HG02588 (cell line): ENCODE data around the gene GAB2.

Experiments
- ATAC-seq: cut with Tn5 transposase; IDR thresholded peaks from one replicate; pipeline ENCODE4 v1.9.1; 2021; ENCODE audit warnings: mild to moderate bottlenecking, moderate library complexity; ENCODE audit not compliant: unreplicated experiment

Gene GAB2

DNA sequence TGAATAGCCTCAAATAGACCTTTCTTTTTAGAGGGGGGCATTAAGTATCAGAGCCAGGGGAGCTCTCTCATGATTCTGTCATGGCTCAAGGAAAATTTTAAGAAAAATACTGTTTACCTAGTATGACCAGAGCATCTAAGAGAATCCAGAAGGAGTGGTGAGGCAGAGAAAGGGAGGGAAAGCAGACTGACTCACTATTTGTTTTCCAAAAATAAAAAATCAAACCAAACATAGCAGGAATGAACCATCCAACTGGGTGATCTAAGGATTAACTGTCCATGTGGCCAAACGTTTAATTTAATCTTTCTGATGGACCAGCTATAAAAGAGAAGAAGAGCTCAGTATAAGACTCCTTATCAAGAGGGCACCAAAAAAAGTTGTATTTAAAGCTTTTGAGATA lies 70.8 kb downstream of the GAB2 start:
- ATAC-seq = no peak

DNA sequence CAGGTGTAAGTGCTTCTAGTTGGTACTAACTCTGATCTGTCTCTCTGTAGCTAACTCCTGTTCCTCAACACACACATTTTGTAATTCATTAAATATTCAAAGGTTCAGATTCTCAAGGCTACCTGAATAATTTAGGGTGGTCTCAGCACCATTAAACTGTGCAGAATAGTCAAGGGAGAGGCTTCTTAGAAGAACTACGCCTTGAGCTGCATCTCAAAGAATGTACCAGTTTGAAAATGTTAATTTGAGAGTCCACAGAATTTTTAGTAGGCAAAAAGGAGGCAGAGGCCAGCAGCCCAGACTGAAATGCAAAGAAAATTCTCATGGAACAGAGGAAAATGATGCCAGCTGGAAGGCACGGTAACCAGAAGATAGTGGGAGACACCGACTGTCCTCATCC lies 72.2 kb downstream of the GAB2 start:
- no peak for ATAC-seq

DNA sequence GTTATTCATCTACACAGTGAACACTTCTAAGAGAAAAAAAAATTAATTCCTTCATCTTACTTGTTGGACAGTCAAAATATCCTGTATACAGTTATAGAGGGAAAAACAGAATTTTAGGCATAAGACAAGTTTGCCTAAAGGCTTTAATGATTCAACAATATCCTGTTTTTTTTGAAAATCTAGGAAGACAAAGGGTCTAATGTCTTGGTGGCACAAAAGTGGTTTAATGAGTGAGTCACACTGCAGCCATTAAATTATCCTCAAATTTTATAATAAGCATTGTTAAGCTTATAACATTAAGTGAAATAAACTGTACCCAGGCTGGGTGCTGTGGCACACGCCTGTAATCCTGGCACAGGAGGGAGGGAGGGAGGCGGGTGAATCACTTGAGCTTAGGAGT lies 72.9 kb downstream of the GAB2 start:
- ATAC-seq = no peak

DNA sequence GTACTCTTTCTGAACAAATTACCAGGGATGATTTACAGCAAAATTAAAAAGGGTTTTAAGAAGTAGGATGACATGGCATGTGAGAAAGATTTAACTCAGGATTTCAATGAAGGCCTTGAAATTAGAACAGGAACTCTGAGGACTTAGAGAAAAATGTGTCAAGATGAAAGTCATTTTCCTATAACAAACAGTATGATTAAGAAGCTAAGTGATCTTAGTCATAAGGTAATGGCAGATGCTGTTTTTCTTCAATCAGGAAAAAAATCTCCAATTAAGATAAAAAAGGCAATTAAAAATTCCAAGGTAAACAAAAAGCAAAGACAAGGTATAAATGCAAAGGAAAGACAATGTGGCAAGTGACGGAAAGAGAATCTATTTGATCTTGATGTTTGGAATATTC lies 73.5 kb downstream of the GAB2 start:
- ATAC-seq = no peak

DNA sequence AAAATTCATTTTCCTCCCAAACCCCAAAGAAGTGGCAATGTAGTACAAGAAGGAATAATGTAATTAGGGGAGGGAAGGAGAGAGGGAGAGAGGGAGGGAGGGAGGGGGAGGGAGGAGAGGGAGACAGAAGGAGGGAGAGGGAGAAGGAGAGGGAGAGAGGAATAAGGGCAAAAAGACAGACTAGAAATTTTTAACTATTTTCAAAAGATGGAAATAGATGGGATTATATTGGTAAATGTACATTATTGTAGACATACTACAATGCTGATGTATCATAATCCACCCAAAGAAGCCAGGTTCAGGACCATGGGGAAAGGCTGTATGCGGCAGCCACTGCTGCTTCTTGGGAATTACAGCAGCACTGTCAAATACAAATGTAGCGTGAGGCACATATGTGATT lies 74.3 kb downstream of the GAB2 start:
- ATAC-seq = no peak

DNA sequence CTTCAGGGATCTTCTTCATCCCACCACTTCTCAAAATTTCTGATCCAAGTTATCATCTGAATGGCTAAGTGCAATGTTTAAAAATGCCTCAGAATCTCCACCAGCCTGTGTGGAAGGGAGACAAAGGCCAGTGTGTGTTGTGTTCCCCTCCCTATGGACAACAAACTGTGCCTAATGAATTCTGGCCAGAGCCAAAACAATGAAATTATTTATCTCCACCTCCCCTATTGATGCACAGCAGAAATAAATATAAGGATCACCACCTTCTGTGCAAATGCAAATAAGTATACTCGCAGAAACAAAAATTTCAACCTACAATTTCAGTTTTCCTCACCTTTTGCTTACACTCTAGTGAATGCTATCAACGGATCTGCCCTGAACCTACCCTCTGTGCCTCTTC lies 75.8 kb downstream of the GAB2 start:
- no peak for ATAC-seq

DNA sequence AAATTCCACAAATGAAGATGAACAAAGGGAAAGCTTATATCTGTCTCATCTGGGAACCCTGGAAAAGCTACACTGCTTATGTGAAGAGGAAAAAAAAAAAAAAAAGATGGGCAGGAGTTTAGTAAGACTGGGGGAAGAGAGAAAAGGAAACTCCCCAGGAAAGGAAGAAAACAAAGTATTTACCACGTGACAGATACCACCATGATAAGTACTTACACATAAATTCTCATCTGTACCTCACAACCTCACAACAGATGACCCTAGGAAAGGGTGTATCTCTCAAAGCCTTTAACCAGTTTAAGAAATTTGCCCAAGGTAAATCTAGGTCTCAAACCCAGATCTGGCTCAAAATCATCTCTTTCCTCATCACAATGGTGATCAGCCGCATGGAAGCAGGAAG lies 77.1 kb downstream of the GAB2 start:
- ATAC-seq = no peak

DNA sequence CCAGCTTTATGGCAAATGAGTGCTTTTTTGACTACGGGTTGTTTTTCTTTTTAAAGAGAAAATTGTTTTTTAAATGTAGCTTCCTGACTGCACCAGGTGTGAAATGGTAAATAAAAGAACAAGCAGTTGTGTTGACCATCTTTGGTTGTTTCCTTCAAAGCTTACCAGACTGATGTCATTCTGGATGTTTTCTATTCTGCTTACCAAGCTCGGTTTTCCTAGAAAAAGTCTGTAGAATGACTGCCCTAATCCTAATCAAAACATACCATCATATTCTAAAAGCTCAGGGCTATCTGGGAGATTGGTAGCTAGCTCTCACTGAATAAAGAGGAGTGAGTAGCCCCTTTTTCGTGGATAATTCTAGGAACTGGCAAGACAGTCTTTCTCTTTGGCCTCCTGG lies 77.7 kb downstream of the GAB2 start:
- no peak for ATAC-seq

DNA sequence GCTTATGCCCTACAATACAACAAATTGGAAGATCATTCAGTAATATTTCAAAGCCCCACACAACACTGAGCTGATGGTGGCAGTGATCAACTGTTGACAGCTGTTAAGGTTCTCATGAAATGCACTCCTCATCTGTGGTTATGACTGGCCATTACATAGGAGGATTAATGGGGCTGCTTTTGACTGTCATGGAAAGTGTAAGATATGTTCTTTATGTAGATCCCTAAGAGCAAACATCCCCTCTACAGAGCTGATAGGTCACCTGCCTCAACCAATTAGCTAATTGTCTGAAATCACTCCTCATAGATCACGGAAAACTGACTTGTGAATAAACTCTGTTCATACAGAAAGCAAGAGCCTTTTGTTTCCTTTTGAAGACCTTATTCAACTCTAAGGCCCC lies 78.1 kb downstream of the GAB2 start:
- no peak for ATAC-seq

DNA sequence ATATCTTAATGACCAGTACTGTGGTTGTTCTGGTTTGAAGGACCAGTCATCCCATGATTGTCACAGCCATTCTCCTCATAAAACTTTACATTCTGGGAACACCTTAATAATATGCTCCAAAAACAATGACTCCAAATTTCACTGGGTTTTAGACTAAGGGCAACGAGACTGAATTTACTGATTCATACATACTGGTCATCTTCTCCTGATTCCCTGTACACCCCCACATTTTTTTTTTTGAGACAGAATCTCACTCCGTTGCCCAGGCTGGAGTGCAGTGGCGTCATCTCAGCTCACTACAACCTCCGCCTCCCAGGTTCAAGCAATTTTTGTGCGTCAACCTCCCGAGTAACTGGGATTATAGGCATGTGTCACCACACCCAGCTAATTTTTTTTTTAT lies 78.9 kb downstream of the GAB2 start:
- no peak for ATAC-seq

DNA sequence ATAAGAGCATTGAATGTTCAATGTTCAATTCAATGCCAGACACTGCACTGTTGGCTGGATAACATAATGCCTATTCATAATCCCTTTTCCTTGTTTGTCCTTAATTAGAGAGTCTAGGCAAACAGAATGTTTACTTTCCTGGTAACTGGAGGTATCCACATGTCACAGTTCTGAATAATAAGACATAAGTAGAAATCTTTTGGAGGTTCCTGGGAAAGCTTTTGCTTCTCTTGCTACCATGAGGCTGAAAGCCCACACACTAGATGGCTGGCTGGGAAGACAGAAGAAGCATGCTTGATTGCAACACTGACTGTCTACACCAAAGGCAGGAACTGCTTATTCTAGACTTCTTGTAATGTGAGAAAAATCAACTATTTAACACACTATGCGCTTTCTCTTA lies 79.5 kb downstream of the GAB2 start:
- no peak for ATAC-seq

DNA sequence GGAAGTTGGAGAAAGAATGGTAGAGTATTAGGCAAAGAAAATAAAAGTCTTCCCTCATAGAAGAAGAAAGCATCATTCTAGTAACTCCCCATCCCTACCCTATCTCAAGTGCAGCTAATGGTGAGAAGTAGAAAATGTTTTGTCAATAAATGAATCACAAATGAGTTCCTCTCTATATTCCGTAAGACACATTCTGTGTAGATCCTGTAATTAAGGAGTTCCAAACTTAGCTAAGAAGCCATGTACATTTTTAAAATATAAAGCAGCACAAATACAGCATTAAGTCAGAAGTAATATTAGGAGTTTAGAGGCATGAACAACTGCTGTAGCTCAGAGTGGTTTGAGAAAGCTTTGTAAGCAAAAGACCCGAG lies 80.1 kb downstream of the GAB2 start:
- ATAC-seq = no peak

DNA sequence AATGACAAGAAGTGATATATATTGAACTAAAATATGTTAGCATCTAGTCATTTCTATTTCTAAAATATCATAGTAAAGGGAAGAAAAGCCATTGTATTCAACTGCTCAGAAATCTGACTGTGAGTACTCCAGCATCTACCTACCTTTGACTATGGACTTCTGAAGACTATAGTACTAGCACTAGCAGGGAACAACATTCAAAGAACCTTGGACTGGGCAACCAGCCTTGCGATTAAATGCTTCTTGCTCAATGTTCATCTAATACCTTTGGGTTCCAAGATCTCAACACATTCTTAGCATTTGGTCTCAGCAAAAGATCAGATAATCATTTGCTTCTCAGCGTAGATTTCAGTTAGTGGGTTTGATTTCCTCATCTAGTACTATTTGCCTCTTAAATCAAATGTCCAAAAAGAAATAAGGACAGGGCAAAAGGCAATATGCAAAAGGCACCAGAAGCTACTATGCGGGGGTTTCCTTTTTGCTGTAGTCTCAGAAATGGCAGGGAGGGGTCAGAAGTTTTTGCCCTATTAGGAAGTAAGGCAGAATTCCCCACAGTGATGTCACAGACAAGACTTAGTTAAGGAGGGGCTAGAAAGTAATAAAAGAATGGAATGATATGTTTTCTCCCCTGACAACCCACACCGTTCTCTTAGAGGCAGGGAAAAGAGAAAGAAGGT lies 80.6 kb downstream of the GAB2 start:
- ATAC-seq = no peak

DNA sequence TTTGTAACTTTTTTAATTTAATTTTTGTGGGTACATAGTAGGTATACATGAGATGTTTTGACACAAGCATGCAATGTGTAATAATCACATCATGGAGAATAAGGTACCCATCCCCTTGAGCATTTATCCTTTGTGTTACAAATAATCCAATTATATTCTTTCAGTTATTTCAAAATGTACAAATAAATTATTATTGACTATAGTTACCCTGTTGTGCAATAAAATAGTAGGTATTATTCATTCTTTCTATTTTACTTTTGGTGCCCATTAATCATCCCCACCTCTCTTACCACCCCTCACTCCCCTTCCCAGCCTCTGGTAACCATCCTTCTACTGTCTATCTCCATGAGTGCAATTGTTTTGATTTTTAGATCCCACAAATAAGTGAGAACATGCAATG lies 83.5 kb downstream of the GAB2 start:
- ATAC-seq = no peak

DNA sequence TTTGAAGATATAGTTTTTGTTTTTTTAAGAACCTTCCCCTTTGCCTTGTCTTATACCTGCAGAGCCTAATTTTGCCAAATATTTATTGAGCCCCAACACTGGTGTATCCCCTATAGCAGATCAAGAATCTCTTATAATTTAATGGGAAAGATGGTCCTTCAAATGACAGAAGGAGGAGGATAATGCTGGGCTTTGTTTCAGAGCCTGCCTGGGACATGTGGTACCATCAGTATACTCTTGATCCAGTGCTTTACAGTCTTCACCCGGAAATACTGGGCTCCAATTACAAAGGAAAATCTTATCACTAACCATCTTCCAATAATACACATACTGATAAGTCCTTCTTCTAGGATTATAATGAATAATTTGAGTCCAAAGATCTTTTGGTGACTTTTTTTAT lies 84.7 kb downstream of the GAB2 start:
- ATAC-seq = no peak

DNA sequence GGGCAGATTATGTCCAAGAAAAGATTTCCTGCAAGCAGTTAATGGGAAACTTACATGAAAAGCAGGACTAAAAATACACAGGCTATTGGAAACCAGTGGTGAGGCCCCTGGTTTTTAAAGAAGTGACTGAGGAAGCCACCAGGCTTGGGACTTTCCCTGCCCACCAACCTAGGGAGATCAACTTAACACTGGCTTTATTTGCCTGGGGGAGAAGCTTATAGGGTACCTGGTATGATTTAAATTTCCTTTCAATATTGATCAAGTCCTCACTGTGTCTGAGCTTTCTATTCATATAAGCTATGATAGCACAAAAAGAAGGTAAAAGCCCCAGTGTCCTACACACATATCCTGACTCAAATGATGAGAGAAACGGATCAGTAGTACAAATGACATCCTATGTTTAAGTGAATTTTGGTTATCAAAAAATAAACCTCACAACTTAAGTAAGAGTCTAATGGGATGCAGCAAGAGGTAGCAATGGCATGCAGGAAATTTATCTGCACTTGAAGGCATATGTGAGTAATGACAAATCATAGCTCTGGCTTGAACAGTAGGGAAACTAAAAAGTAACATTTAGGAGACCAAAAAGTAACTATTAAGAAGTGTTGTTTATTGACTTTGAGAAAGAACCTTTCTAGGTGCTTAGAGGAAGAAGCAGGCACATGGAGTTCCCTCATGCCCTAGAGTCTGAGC lies 85.3 kb downstream of the GAB2 start:
- peak; percentile 44 for ATAC-seq

DNA sequence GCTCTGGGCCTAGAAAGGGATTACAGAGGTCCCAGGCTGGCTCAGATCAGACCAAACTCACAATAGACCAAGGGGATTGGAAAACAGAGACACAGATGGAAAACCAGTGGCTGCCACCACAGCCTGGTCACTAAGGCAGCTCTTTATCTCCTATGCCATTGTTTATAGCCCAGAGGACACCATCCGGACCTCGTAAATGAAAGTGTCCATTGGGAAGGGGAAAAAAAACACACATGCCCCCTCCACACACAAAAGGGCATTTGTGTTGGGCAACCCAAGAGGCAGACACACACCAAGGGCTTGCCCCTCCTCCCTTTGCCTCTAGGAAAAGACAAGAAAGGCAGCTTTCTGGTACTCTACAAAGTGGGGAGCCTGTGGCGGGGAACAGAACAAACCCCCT lies 85.9 kb downstream of the GAB2 start:
- ATAC-seq = no peak

DNA sequence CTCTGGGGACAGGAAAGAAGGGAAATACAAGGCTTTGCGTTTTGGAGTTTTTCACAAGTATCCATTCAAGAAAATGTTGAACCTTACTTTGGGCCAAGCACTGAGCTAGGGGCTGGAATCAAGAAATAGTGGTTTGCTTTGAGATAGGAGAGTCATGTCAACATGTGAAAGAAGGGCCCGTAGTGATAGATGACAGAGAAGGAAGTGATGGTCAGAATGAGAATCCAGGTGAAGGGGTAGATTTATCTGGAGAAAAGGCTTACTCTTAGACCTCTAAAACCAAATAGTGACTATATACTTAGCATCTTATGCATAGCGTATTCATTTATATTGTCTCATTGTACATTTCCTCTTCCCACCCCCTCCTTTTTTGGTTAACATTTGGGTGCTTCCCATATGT lies 87.3 kb downstream of the GAB2 start:
- no peak for ATAC-seq

DNA sequence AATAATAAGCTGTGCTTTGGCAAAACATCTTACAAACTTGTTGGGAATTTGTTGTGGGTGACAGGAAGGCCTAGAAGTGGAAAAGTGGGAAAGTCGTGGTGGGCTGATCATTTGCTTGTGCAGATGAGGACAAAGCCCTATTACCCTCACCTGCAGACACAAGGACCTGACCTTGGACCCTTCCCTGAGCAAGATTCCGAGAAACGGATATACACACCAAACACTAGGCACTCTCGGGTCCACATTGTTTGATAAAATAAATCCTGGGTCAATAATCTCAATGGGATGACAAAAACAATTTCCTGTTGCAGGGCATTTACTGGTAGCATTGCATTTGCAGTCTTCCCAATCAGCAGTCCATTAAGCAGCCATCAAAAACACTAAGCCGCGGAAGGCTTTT lies 89.7 kb downstream of the GAB2 start:
- no peak for ATAC-seq

DNA sequence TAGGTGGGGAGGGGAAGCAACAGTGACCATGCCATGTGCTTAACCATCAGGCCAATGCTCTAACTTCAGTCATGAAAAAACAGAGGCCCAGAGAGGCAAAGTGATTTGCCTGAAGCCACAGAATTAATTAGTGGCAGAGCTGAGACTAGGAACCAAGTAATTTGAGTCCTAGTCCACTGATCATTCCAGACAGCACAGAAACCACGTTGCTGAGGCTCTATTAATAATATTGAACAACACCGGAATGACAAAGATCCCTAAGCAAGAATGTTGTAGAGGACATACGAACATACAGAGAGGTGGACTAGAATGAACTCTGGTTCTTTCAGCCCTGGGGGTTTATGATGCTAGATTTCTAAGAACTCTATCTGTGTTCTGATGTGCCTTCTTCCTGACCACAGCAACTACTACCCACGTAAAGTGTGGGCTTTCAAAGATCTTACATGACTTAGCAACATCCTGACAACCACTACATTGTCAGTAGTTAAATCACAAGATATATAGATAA lies 92.3 kb downstream of the GAB2 start:
- ATAC-seq = no peak

DNA sequence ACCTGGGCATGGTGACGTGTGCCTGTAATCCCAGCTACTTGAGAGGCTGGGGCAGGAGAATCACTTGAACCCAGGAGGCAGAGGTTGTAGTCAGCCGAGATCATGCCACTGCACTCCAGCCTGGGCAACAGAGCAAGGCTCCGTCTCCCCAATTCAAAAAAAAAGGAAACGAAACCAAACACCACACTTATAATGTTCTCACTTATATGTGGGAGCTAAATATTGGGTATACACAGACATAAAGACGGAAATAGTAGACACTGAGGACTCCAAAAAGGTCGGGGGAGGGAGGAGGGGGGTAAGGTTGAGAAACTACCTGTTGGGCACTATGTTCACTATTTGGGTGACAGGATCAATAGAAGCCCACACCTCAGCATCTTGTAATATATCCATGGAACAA lies 94.3 kb downstream of the GAB2 start:
- ATAC-seq = no peak

DNA sequence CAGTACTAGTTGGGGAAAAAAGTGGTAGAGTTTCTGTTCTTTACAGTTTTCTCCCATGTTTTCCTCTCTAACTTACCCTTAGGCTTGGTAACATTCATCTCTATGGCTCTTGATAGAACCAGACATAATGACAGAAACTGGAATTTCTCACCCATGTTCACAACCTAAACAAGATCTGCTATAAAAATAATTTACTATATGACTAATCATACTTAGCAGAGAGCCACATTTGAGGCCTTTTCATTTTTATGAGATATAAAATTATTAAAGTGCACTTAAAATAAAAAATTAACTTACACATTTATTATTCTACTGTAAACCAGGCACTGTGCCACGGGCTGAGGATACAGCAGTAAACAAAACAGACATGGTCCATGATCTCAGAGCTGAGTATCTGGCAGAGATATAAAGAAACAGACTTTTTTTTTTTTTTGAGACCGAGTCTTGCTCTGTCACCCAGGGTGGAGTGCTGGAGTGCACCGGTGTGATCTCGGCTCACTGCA lies 98.1 kb downstream of the GAB2 start:
- no peak for ATAC-seq
